Osteocyte (in vitro differentiated cells): ENCODE data around the gene SPEG. TPM values are rescaled to one million over a fixed set of nuclear protein-coding genes. Genes with fewer than 3 reads are reported as not detected.

Experiments
- DNase-seq: peaks from one replicate; pipeline ENCODE4 v3.0.0; 2021; ENCODE audit warnings: mixed read lengths; ENCODE audit not compliant: unreplicated experiment; ENCODE audit errors: extremely low spot score
- H3K27ac Mint-ChIP-seq: one replicate; pipeline ENCODE4 v1.8.0; 2021; ENCODE audit warnings: mild to moderate bottlenecking, mixed read lengths; ENCODE audit not compliant: unreplicated experiment
- H3K27me3 Mint-ChIP-seq: one replicate; pipeline ENCODE4 v1.8.0; 2021; ENCODE audit warnings: mixed read lengths; ENCODE audit not compliant: unreplicated experiment
- H3K36me3 Mint-ChIP-seq: one replicate; pipeline ENCODE4 v1.8.0; 2021; ENCODE audit warnings: mixed read lengths; ENCODE audit not compliant: unreplicated experiment
- H3K4me1 Mint-ChIP-seq: one replicate; pipeline ENCODE4 v1.8.0; 2021; ENCODE audit warnings: mixed read lengths; ENCODE audit not compliant: unreplicated experiment
- H3K4me3 Mint-ChIP-seq: one replicate; pipeline ENCODE4 v1.8.0; 2021; ENCODE audit warnings: mild to moderate bottlenecking, moderate library complexity, mixed read lengths; ENCODE audit not compliant: unreplicated experiment
- H3K9me3 Mint-ChIP-seq: one replicate; pipeline ENCODE4 v1.8.0; 2021; ENCODE audit warnings: mixed read lengths; ENCODE audit not compliant: unreplicated experiment
- CTCF ChIP-seq: fragments of 200-600 bp; sonication (generic); IDR thresholded peaks from 2 replicates; pipeline ENCODE4 v1.5.0; 2021; ENCODE audit warnings: antibody characterized with exemption, mild to moderate bottlenecking, moderate library complexity
- total RNA-seq: library from RNA; stranded (reverse); gene quantifications from 2 replicates; pipeline ENCODE4 v1.2.1, GENCODE V29; 2021

SPEG gene
- total RNA-seq, 1 donor from 2014 or later: 30.3 TPM

GRCh38 chr2:219510512-219511135 is 76.0 kb downstream of the SPEG start:
- no peak for DNase-seq
- H3K27ac Mint-ChIP-seq: no peak overlapping the region
- peaks cover 27% of the 10 kb centered on the region for H3K4me1 Mint-ChIP-seq
- H3K9me3 Mint-ChIP-seq: no peaks in the 10 kb centered on the region
- peak overlapping the region; percentile 68 for H3K4me3 Mint-ChIP-seq
- H3K36me3 Mint-ChIP-seq: peaks cover 2% of the 10 kb centered on the region
- peaks cover 40% of the 10 kb centered on the region for H3K27me3 Mint-ChIP-seq
- no peak for TF ChIP-seq CTCF

GRCh38 chr2:219511547-219512325 is 77.1 kb downstream of the SPEG start:
- peaks cover 51% of the 10 kb centered on the region for H3K27me3 Mint-ChIP-seq
- no peaks in the 10 kb centered on the region for H3K9me3 Mint-ChIP-seq
- no peak overlapping the region for H3K4me3 Mint-ChIP-seq
- TF ChIP-seq CTCF: no peak
- no peak for DNase-seq
- H3K36me3 Mint-ChIP-seq: no peaks in the 10 kb centered on the region
- peaks cover 27% of the 10 kb centered on the region for H3K4me1 Mint-ChIP-seq
- H3K27ac Mint-ChIP-seq: no peak overlapping the region

- Mint-ChIP-seq H3K4me3 (no peak overlapping the region), H3K9me3 (no peaks in the 10 kb centered on the region)
Measured at GRCh38 chr2:219512524-219513216, 78.0 kb downstream of the SPEG start.

GRCh38 chr2:219513787-219514186 is 79.1 kb downstream of the SPEG start:
- H3K4me1 Mint-ChIP-seq: peaks cover 27% of the 10 kb centered on the region
- H3K4me3 Mint-ChIP-seq: no peak overlapping the region
- H3K27ac Mint-ChIP-seq: no peak overlapping the region
- no peak for DNase-seq
- no peaks in the 10 kb centered on the region for H3K36me3 Mint-ChIP-seq
- no peaks in the 10 kb centered on the region for H3K9me3 Mint-ChIP-seq
- TF ChIP-seq CTCF: no peak
- H3K27me3 Mint-ChIP-seq: peaks cover 66% of the 10 kb centered on the region

More at GRCh38 chr2:219512524-219513216, 78.0 kb downstream of the SPEG start:
- Mint-ChIP-seq H3K4me1 (peaks cover 27% of the 10 kb centered on the region), H3K27ac (no peak overlapping the region), H3K36me3 (no peaks in the 10 kb centered on the region), H3K27me3 (peaks cover 60% of the 10 kb centered on the region)
- no peak for DNase-seq
- TF ChIP-seq CTCF: no peak
